Measurements from ENCODE around the gene IRF5. TPM values are rescaled to one million over a fixed set of nuclear protein-coding genes. Genes with fewer than 3 reads are reported as not detected.
"Not testable (repeated sequence)": the region's sequence is repeated elsewhere in the genome, so short reads cannot be mapped to it uniquely, and the experiment has no call there.

IRF5 gene
- total RNA-seq, 1 donor from 2014 or later: 0.56 TPM

DNA sequence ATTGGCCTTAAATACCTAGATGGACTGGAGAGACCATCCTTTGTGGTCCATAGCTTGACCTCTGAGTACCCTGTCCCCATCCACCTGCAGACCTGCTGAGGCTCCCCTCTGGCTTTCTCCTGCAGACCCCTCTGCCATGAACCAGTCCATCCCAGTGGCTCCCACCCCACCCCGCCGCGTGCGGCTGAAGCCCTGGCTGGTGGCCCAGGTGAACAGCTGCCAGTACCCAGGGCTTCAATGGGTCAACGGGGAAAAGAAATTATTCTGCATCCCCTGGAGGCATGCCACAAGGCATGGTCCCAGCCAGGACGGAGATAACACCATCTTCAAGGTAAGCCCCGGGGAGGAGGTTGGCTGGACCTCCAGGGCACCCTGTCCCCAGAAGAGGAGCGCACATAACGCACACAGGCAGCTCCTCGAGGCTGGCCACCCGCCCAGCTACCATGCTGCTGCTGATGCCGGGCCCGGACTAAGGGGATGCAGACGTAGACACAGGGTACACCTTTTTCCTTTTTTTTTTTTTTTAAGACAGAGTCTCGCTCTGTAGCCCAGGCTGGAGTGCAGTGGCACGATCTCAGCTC lies 4.3 kb downstream of the IRF5 start:
- TF ChIP-seq, protein P1, sequence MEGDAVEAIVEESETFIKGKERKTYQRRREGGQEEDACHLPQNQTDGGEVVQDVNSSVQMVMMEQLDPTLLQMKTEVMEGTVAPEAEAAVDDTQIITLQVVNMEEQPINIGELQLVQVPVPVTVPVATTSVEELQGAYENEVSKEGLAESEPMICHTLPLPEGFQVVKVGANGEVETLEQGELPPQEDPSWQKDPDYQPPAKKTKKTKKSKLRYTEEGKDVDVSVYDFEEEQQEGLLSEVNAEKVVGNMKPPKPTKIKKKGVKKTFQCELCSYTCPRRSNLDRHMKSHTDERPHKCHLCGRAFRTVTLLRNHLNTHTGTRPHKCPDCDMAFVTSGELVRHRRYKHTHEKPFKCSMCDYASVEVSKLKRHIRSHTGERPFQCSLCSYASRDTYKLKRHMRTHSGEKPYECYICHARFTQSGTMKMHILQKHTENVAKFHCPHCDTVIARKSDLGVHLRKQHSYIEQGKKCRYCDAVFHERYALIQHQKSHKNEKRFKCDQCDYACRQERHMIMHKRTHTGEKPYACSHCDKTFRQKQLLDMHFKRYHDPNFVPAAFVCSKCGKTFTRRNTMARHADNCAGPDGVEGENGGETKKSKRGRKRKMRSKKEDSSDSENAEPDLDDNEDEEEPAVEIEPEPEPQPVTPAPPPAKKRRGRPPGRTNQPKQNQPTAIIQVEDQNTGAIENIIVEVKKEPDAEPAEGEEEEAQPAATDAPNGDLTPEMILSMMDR (IDR thresholded peaks at IDR 0.05; ENCODE audit: unreplicated experiment): no peak
- H3K27me3 Mint-ChIP-seq (ENCODE audit: low read depth): peaks cover 43% of the 10 kb centered on the region
- no peak for DNase-seq (ENCODE audit: low spot score in 2 of 2, unreplicated experiment in 2 of 2)
- H3K27ac Mint-ChIP-seq: no peak overlapping the region
- H3K36me3 Mint-ChIP-seq: no peaks in the 10 kb centered on the region
- H3K4me1 Mint-ChIP-seq: peaks cover 6% of the 10 kb centered on the region
- H3K4me3 Mint-ChIP-seq: no peak overlapping the region
- no peaks in the 10 kb centered on the region for H3K9me3 Mint-ChIP-seq

DNA sequence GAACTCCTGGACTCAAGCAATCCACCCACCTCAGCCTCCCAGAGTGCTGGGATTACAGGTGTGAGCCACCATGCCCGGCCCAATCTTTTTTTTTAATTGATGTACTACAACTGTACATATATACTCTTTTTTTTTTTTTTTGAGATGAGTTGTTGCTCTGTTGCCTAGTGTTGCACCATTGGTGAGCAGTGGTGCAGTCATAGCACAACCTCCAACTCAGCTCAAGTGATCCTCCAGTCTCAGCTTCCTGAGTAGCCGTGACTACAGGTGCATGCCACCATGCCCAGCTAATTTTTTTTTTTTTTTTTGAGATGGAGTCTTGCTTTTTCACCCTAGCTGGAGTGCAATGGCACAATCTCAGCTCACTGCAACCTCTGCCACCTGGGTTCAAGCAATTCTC lies 5.5 kb downstream of the IRF5 start:
- H3K27ac Mint-ChIP-seq; H3K4me3 Mint-ChIP-seq; H3K9me3 Mint-ChIP-seq; H3K36me3 Mint-ChIP-seq; H3K4me1 Mint-ChIP-seq; DNase-seq (ENCODE audit: low spot score in 2 of 2, unreplicated experiment in 2 of 2): not testable (repeated sequence)
- H3K27me3 Mint-ChIP-seq (ENCODE audit: low read depth): peaks cover 36% of the 10 kb centered on the region

DNA sequence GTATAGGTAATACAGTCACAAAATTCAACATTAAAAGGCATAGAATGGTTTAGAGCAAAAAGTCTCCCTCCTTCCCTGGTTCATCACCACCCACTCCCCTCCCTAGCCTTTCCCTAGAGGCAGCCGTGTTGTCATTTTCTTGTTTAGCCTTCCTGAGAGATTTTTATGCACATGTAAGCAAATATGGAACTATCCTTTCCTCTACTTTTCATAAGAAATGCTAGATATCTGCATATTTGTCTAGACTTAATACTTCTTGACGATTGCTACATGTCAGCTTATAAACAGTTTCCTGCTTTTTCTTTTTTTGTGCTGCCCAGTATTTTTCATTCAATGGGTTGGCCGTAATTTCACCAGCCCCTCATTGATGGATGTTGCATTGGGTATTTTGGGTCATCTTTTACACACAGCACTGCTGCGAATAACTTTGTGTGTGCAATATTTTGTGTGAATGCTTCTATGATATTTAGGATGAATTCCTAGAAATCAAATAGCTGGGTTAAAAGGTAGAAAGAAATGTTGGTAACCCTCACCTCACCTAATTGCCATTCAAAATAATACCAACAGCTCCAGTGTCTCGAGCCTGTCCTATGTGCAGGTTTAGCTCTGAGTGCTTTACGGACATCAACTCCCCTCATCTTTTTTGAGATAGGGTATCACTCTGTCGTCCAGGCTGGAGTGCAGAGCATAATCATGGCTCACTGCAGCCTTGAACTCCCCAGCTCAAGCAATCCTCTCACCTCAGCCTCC lies 6.9 kb downstream of the IRF5 start:
- no peaks in the 10 kb centered on the region for H3K9me3 Mint-ChIP-seq
- no peaks in the 10 kb centered on the region for H3K4me1 Mint-ChIP-seq
- TF ChIP-seq, protein P1 (IDR thresholded peaks at IDR 0.05; ENCODE audit: unreplicated experiment): no peak
- no peak overlapping the region for H3K4me3 Mint-ChIP-seq
- peaks cover 22% of the 10 kb centered on the region for H3K27me3 Mint-ChIP-seq (ENCODE audit: low read depth)
- no peak for DNase-seq (ENCODE audit: low spot score in 2 of 2, unreplicated experiment in 2 of 2)
- H3K27ac Mint-ChIP-seq: no peak overlapping the region
- H3K36me3 Mint-ChIP-seq: no peaks in the 10 kb centered on the region

DNA sequence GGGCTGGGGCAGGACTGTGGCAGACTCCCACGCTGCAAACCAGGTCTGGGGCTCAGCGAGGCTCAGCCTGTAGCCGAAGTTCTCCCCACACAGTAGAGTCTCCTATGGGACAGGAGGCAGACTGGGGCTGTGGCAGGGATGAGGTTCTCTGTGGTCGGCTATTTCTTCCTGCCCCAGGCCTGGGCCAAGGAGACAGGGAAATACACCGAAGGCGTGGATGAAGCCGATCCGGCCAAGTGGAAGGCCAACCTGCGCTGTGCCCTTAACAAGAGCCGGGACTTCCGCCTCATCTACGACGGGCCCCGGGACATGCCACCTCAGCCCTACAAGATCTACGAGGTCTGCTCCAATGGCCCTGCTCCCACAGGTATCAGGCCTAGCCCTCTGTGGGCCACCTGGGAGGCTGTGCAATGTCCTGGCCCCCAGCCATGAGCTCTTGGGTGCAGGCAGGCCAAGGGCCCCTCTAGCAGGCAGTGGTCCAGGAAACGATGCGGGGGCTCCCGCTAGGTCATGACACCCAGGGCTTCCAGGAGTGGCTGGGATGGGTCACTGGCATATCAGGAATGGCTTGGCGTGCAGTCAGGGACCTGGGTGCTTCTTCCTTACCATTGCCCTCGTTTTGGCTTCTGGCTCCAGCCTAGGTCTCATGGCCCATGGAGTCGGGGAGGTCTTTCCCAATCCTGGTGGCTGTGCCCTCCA lies 8.1 kb downstream of the IRF5 start:
- no peaks in the 10 kb centered on the region for H3K4me1 Mint-ChIP-seq
- no peak overlapping the region for H3K4me3 Mint-ChIP-seq
- H3K27ac Mint-ChIP-seq: no peak overlapping the region
- H3K9me3 Mint-ChIP-seq: no peaks in the 10 kb centered on the region
- peaks cover 11% of the 10 kb centered on the region for H3K27me3 Mint-ChIP-seq (ENCODE audit: low read depth)
- no peak for DNase-seq (ENCODE audit: low spot score in 2 of 2, unreplicated experiment in 2 of 2)
- TF ChIP-seq, protein P1 (IDR thresholded peaks at IDR 0.05; ENCODE audit: unreplicated experiment): no peak
- no peaks in the 10 kb centered on the region for H3K36me3 Mint-ChIP-seq

DNA sequence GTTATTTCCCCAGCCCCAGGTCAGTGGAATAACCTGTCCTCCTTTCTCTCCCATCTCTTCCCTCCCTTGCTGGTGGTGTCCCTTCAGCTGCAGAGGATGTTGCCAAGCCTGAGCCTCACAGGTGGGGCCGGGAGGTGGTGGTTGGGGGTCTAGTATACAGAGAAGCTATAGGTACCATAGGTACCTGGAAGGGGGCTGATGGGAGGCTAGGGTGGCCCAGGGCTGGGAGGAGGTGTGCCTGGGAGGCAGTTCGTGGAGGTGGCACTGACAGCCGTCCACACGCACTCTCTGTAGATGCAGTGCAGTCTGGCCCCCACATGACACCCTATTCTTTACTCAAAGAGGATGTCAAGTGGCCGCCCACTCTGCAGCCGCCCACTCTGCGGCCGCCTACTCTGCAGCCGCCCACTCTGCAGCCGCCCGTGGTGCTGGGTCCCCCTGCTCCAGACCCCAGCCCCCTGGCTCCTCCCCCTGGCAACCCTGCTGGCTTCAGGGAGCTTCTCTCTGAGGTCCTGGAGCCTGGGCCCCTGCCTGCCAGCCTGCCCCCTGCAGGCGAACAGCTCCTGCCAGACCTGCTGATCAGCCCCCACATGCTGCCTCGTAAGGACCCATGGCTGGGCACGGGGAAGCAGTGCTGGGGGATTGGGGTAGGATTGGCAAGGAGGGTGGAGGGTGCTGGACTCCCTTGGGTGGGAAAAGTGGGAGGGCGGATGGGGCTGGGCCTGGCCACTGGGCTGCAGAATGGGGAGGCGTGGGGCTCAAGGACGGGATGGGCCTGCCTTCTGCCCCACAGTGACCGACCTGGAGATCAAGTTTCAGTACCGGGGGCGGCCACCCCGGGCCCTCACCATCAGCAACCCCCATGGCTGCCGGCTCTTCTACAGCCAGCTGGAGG lies 9.5 kb downstream of the IRF5 start:
- H3K36me3 Mint-ChIP-seq: peaks cover 5% of the 10 kb centered on the region
- H3K9me3 Mint-ChIP-seq: no peaks in the 10 kb centered on the region
- no peak for DNase-seq (ENCODE audit: low spot score in 2 of 2, unreplicated experiment in 2 of 2)
- no peak overlapping the region for H3K4me3 Mint-ChIP-seq
- no peak overlapping the region for H3K27ac Mint-ChIP-seq
- no peaks in the 10 kb centered on the region for H3K4me1 Mint-ChIP-seq
- TF ChIP-seq, protein P1 (IDR thresholded peaks at IDR 0.05; ENCODE audit: unreplicated experiment): no peak
- H3K27me3 Mint-ChIP-seq (ENCODE audit: low read depth): peaks cover 2% of the 10 kb centered on the region
